ENCODE measurements around the gene FAM13A.
"Not testable (repeated sequence)": the region's sequence is repeated elsewhere in the genome, so short reads cannot be mapped to it uniquely, and the experiment has no call there.

FAM13A gene

DNA sequence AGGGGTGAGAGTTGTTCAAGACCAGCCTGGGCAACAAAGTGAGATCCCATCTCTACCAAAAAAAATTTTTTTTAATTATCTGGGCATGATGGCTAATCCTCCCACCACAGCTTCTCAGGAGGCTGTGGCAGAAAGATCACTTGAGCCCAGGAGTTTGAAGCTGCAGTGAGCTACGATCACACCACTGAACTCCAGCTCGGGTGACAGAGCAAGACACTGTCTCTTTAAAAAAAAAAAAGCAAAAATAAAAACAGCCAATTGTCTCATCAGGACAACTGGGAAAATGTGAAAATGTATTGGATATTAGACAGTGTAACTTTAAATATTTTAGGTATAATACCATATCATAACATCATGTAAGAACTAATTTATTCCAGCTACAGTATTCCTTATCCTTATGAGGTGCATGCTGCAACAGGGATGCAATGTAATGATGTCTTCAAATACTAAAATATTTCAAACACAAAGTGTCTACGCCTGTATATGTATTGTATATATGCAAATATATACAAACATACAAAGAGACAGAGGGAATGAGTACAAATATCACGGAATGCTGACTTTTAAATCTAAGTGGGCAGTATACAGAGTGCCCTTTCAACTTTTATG is 17.2 kb downstream of the FAM13A start:
- FAIRE-seq, result no peak

DNA sequence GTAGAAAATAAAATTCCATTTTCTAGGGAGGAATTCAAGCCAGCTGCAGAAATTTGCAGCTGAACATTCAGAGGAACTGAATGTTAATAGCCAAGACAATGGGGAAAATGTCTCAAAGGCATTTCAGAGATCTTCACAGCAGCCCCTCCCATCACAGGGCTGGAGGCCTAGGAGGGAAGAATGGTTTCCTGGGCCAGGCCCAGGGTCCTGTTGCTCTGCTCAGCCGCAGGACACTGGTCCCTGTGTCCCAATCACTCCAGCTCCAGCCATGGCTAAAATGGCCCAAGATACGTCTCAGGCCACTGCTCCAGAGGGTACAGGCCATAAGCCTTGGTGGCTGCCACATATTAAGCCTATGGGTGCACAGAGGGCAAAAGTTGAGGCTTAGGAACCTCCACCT is 20.4 kb downstream of the FAM13A start:
- no peak for FAIRE-seq

DNA sequence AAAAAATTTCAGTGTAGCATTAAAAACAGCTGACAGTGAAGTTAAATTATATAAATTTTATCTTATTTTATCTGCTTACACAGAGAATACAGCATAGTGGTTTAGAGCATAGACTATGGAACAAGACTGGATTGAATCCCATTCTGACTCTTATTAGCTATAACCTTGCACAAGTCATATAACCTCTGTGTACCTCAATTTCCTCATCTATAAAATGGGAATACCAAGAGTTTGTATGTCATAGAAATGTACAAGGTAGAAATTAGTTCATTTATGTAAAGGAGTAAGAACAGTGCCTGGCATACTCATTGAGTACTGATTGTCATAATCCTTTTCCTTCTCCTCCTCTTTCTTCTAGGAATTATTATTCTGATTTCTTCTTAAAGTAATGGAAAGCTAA is 25.7 kb downstream of the FAM13A start:
- no peak for FAIRE-seq

DNA sequence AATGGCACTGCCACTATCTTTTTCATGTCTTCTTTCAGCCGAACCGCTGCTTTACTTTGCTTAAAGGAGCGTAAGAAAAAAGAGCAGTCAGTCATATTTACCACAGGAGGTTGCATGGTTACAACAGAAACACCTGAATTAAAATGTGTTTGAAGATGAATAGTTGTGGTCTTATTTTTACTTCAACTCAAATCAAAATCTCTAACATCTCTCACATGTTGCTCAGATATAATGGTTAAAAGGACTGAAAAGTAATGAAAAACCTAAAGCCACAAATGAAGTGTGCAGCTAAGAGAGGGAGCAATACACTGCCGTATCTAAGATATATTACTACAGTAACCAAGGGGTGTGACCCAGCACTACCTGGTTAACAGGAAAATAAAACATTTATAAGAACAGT is 27.4 kb downstream of the FAM13A start:
- no peak for FAIRE-seq

DNA sequence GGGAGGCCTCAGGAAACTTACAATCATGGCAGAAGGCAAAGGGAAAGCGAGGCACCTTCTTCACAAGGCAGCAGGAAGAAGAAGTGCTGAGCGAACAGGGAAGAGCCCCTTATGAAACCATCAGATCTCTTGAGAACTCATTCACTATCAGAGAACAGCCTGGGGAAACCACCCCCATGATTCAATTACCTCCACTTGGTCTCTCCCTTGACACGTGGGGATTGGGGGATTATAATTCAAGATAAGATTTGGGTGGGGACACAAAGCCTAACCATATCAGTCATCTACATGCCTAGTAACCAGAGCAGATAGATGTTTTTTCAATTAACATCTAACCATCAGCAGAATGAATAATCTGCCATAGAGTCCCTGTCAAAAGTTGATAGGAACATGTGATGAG is 30.4 kb downstream of the FAM13A start:
- FAIRE-seq, result no peak

DNA sequence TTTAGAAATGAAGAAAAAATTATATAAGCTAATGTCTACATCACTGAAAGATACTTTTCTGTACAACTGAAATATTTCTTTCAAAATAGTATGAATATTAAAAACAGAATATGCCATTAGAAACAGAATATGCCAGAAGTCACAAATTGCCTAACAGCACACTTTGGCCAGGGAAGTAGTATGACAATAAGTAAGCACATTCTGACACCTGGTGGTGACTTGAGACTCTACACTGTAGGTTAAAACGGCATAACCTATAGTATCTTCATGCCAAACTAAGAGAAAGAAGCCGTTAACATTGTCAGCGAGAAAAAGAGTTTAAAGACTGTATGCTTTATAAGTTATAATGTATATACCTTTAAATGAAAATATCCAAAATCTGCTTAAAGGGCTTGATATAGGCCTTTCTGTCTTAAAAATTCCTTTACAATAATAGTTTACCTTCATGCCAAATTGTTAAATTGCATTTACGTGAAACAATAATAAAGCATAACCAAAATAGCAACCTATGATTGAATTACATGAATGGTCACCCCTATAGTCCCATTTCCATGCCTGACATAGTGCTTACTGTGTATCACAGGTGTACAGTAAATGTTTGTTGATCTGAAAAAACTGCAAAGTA is 32.8 kb downstream of the FAM13A start:
- peak; percentile 96 for FAIRE-seq

DNA sequence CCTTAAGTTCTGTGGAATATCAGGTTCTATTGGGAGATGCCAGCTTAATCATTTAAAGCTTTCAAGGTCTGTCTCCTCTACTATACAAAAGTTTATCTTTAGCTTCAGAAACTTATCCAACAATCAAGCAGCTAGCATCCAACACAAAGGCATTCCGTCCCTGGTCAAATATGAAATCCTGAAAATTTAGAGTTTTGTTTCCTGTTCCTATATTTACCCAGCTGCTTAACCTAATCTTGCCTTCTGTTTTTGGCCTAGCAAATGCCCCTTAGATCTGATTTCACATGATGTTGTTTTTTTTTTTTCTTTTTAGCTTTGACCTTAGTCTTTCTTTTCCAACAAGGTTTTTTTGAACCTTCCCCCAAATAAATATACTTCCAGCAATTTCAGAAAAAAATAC is 33.8 kb downstream of the FAM13A start:
- no peak for FAIRE-seq

DNA sequence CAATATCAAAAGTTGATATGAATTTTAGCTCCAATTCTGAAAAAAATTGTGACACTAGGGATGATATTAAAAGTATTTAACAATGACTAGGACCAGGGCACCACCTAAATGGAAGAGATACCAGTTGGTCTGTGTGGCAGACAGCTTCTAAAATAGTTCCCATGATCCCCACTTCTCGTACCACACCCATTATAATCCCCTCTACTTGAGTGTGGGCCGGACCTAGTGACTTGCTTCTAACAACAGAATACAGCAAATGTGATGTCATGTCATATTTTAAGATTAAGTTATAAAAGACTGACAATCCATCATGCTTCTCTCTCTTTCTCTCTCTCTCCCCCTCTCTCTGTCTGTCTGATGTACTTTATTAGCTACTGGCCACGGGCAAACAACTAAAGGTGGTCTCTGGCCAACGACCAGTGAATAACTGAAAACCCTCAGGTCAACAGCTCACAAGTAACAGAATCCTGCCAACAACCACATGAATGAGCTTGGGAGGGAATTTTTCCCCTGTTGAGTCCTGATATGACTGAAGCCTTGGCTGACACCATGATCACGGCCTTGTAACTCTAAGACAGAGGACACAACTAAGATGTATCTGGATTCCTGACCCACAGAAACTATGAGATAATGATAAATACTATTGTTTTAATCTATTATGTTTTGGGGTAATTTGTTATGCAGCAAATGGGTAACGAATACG is 34.4 kb downstream of the FAM13A start:
- no peak for FAIRE-seq

DNA sequence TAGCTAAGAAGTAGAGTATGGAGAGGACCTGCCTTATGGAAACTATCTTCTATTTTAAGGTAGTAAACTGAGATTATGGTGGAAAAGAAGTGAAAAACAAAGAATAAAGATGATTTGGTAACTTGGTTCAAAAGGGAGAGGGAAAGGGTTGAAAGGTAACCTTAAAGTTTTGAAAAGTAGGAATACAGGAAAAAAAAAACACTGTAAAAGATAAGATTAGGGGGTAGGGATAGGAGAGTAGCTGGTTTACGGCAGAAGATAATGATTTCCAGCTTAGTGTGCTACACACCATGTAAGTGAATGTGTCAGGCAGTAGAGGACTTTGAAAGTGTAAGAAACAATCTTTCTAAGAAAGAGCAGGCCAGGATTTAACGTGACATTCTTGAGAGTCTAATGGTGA is 35.3 kb downstream of the FAM13A start:
- FAIRE-seq, result no peak

DNA sequence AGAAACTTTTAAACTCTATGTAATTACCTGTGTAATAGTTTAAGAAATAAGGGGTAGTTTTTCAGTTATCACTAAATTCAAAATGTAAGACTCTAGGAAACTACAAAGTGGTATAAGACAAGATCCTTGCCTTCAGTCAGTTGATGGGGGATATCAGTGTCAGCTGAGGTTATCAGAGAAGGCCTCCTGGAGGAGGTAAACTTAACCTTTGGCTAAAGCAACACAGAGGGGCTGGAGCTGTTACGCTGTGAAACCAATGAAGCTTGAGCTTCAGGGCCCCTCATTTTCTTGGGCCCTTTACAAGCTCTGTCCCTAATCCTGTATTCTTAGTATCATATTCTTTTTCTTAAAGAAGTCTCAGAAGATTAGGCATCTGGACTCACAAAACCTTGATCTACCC is 35.9 kb downstream of the FAM13A start:
- FAIRE-seq, result no peak

DNA sequence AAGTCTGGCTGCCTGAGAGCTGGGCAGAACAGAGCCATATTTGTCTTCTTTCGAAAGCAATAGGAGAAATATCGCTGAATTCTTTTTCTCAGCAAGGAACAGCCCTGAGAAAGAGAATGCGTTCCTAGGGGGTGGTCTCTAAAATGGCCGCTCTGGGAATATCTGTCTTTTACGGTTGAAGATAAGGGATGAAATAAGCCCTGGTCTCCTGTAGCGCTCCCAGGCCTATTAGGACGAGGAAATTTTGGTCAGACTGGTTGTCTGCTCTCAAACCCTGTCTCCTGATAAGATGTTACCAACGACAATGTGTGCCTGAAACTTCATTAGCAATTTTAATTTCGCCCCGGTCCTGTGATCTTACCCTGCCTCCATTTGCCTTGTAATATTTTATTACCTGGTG is 42.1 kb downstream of the FAM13A start:
- not testable (repeated sequence) for FAIRE-seq

DNA sequence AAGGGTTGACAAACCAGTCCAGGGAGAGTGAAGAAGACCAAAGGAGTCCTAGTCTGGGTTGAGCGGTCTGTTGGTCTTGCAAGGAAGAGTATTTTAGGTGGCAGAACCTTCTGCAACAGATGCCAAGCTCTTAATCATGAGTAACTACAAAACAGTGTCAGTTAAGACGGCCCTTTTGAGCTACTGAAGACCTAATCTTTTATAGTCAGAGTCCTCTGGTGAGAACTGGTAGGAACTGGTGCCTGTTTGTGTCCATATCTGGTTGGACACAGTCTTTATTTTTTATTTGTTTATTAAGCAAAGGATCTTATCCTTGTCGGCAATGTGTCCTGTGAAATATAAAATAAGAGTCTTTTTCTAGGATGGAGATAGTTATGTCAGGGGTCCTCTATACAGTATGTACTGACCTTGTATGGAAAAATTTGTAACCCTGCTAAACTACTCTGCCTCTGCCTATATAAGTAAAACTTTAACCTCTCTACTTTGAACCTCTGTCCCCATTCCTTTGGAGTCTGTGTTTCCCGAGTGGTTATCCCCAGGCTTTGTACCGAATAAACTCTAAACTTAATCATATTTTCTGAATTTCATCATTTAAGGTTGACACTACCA is 47.1 kb downstream of the FAM13A start:
- FAIRE-seq, result no peak

DNA sequence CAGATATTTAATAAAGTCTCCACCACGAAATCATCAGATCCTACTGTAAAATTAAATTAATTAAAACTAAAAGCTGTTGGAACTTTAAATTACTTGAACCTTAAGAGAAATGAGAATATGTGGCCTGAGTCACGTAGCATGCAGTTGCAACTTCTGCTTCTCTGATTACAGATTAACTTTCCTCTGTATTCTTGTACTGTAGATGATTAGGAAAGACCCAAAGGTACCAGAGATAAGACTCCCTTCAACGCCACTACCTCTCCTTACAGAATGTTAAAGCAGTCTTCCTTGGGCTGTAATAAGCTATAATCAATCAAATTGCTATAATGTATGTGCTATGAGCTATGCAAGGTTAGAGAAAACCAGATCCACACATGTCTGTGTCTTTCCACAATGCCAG is 47.9 kb downstream of the FAM13A start:
- no peak for FAIRE-seq

DNA sequence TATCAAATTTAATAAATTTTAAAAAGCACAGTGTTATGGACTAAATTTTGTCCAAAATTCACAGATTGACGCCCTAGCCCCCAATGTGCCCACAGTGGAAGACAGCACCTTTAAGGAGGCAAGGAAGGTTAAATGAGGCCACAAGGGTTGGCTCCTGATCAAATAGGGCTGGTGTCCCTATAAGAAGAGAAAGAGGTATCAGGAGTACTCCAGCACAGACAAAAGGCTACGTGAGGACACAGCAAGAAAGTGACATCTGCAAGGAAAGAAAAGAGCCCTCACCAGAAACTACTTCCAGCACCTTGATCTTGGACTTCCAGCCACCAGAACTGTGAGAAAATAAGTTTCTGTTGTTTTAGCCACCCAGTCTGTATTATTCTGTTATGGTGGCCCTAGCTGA is 48.8 kb downstream of the FAM13A start:
- no peak for FAIRE-seq

DNA sequence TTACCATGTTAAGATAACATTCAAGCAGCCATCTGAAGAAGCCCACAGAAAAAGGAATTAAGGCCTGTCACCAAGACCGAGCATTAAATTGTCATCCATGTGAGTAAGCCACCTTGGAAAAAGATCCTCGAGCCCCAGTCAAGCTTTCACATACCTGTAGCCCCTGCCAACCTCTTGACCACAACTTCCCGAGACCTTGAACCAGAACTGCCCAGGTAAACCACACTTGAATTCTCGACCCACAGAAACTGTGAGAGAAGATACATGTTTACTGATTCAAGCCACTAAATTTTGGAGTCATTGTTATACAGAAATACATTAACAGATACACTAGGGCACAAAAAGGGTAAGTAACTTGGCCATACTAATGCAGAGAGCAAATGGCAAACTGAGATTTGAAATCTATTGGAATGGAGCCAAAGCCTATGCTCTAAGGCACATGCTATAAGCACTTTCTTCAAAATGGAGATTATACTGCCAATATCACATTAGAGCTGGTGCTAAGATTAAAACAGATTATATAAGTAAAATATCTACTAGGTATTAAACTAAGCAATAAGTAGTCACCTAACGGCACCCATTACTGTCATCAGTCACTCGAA is 49.5 kb downstream of the FAM13A start:
- no peak for FAIRE-seq

DNA sequence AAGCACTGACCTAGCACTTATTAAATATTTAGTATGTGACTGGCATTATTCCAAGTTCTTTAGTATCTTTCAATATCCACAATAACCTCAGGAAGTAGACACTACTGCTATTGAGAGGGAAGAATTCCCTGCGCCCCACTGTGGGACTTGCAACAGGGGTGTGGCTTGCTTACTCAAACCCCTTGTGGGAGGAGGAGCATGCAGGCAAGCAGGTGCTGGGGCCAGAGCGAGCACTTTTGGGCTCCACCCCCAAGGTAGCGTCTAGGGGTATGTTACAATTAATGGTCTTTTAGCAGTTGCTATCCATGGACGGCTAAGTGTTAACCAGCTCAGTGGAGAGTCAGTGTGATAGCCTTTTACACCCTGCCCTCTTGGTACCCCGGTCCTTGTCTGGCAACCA is 50.7 kb downstream of the FAM13A start:
- no peak for FAIRE-seq

DNA sequence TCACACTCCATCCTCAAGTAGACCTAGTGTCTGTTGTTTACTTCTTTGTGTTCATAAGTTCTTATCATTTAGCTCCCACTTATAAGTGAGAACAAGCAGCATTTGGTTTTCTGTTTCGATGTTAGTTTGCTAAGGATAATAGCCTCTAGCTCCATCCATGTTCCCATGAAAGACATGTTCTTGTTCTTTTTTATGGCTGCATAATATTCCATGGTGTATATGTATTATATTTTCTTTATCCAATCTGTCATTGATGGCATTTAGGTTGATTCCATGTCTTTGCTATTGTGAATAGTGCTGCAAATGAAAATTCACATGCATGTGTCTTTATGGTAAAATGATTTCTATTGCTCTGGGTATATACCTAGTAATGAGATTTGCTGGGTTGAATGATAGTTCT is 51.9 kb downstream of the FAM13A start:
- not testable (repeated sequence) for FAIRE-seq

DNA sequence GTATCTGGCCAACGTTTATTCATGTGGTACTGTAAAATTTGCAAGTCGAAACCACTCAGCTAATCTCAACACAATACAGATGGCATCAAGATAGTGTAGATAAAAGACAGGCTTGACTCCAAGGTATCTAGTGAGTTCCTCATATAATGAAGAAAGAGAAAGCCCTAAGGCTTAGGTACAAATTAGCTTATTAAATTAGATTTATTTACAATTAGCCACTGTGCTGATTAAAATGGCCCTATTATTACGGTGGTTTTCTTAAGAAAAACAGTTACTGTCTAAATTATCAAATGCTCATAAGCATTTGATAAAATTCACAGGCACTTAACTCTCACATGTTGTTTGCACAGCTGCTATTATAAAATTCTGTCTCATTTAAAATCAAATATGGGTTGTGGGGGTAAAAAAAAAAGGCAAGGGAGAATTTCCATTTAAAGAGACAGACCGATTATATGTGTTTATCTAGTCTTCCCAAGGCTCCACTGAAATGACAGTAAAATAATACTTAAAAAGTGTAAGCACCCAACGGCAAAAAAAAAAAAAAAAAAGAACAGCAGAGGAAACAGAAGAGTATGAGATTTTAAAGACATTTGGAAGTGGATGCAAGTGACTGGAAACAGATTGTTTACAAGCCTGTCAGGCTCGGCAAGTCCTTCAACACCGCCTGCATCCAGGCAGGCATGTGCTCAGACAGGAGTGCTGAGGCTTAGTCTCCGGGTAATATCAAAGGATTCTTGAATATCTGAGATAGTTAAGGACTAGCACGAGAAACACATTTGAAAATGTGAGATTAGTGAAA is 55.1 kb downstream of the FAM13A start:
- FAIRE-seq, result no peak

DNA sequence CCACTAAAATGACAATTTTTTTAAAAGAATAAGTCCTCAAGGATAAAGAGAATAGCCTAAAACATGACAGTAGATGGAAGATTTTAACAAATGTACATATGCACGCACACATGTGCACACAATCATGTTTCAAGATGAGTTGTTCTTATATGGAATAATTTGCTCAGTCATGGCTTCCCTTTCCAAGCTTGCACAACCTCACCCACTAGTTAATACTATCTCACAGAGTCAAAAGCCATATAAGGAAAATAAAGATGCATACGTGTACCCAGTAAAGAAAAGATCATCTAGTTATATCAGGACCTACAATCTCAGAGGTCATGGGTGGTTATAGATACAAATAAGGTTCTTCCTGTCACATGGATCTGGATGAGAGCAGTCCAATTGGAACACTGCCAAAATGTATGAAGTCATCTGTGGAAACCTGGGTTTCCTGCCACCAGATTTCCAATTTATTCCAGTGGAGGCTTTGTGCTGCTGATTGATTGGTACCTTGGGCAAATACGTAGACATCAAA is 56.1 kb downstream of the FAM13A start:
- FAIRE-seq, result no peak

DNA sequence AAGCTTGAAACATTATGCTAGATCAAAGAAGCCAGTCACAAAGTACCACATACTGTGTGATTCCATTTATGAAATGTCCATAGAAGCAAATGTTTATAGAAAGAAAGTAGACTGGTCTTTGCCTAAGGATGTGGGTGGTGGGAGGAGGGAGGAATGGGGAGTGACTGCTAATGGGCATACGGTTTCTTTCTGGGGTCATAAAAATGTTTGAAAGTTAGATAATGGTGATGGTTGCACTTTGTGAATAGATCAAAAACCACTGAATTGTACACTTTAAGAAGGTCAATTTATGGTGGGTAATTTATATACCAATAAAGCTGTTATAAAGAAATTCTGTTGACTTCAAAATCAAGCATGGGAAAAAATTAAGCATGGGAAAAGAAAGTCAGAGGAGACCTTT is 56.6 kb downstream of the FAM13A start:
- no peak for FAIRE-seq

DNA sequence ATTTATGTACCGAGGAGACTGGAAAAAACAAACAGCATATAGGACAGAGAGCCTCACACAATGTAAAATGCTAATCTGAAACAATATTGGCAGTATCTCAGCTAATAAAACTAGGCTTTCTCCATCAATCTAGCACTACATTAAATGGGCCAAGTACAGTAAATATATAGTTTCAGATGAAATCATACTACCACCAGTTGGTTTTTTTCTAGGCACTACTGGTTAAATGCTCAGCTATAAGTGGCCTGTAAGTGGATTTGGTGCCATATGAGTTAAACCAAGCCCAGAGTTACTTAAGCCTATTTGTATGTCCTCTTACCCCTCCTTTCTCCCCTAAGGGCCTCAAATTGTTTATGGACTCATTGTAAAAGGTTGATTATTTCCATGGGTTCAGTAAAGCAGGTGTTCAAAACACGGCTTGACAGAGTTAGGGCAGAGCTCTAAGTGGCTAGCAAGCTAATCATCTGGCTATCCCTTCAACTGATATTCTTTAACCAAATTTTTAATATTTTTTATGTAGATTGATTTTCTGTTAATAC is 57.5 kb downstream of the FAM13A start:
- no peak for FAIRE-seq

DNA sequence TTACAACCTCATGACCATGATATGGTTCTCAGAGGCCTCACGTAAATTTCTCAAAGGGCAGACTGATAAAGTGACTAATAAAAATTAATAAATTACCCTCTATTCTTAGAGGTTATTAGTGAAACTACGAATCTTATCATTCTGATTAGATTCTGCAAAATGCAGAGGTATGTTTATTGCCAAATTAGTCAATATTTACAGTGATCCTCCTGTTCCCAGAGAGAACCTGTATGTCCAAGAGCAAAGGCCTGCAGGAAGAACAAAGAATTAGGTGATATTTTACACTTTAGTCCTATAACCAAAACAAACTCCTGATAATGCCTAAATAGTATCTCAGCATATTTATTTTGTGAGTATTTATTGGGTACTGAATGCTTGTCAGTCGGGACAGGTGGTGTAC is 58.1 kb downstream of the FAM13A start:
- no peak for FAIRE-seq

All from endometrium (tissue), 2 donors.